HG02588 (cell line): ENCODE measurements around the gene TRIM31.

Experiments used
- ATAC-seq: cut with Tn5 transposase; IDR thresholded peaks from one replicate; pipeline ENCODE4 v1.9.1; 2021; ENCODE audit warnings: mild to moderate bottlenecking, moderate library complexity; ENCODE audit not compliant: unreplicated experiment

The TRIM31 gene

DNA sequence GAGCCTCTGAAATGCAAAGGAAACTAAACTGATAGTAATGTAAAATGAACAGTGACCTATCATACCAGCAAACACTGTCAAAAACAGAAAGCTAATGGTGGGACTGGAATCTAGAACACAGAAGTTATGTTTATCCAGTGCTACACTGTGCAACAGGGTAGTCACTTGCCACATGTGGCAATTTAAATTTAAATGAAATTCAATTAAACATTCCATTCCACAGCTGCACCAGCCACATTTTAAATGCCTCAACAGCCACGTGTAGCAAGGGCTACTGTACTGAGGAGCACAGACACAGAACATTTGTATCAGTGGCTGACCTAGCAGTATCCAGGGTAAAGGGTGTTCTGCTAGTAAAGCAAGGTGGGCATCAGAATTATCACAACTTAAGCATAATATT is 57.4 kb downstream of the TRIM31 start:
- ATAC-seq, result no peak

DNA sequence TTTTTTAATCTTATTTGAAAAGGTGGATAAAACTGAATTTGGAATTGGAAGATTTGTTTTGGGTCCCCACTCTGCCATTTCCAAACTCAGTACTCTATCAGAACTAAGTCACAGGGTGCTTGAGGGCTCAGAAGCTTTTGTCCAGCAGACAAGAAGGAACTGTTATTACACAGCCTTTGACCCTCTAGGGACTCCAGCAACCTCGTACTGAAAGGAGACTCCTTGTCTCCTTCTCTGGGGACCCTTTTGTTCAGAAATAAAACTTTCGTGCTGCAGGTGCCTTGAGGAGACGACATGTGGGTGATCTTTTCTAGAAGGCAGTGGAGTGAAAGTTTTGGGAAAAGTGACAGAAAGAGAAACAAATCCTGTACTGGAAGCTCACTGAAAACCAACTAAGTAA is 59.2 kb downstream of the TRIM31 start:
- no peak for ATAC-seq
